ENCODE data around the gene PKLR. TPM values are rescaled to one million over a fixed set of nuclear protein-coding genes. Genes with fewer than 3 reads are reported as not detected.

The PKLR gene
- polyA plus RNA-seq, 1 donor: 0.37 TPM

GRCh38 chr1:155284476-155284875, 16.8 kb downstream of the PKLR start:
- DNase-seq: no peak

DNA sequence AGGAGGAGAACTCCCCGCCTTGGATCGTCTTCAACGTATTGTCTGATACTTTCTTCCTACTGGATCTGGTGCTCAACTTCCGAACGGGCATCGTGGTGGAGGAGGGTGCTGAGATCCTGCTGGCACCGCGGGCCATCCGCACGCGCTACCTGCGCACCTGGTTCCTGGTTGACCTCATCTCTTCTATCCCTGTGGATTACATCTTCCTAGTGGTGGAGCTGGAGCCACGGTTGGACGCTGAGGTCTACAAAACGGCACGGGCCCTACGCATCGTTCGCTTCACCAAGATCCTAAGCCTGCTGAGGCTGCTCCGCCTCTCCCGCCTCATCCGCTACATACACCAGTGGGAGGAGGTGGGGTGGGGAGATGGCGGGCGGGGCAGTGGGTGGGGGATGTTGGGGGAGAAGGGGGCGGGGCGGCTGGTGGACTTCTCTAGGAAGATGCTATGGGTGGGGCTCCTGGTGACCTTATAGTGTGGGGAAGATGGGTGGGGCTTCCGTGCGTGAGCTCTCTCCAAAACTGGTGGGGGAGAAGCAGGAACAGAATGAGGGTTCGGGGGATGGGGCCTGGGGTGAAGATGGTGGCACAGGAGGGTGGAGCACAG, 18.6 kb downstream of the PKLR start:
- DNase-seq: no peak

DNA sequence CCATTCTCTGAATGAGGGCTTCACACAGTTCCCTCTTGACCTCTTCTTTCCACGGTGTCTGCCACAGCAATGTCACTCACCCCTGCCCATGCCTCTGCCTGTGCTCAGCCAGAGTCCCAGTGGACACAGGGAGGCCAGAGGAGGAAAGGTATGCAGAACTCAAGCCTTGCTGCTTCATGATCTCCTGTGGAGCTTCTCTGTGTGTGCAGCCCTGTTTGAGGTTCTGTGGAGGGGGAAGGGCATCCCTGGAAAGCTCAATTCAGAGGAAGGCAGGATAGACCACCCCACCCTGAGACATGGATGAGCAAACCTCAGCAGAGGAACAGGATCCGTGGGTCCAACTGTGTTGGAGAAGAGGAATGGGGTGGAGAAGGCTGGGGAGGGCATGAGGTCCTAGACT, 22.0 kb downstream of the PKLR start:
- no peak for DNase-seq

- DNase-seq: no peak
Observed at GRCh38 chr1:155278689-155279160, 22.5 kb downstream of the PKLR start.

DNA sequence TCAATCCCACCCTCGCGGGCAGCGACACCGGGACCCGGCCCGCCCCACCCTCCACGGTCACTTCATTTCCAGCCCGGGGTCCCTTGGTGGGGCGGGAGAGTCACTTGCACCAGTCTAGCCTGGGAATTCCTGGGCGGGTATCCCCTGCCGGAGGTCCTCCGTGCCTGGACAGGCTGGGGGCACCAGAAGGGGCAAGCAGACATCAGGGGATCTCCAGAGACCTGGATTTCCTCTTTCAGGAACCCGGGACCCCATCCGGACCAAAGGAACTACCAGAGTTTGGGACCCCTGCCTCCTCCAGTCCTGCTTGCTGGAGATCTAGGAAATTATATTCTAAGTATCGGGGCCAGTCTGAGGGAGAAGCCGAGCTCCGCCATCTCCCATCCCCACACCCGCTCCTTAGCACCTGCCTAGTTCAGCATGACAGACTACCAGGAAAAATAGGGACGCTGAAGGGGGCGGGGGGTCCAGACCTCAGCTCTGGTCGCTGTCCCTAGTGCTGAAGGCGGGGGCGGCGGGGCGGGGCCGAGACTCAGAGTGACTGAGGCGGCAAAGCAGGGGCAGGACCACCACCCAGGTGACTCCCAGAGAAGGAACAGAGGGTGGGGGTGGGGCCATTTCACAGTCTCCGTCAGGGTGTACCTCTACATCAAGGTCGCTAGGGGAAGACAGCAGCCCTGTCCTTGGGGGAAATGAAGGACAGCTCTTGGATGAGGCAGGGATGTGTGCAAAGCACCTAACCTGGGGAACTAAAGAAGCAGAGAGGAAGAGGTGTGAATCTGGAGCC, 23.1 kb downstream of the PKLR start:
- peak; percentile 55 for DNase-seq

DNA sequence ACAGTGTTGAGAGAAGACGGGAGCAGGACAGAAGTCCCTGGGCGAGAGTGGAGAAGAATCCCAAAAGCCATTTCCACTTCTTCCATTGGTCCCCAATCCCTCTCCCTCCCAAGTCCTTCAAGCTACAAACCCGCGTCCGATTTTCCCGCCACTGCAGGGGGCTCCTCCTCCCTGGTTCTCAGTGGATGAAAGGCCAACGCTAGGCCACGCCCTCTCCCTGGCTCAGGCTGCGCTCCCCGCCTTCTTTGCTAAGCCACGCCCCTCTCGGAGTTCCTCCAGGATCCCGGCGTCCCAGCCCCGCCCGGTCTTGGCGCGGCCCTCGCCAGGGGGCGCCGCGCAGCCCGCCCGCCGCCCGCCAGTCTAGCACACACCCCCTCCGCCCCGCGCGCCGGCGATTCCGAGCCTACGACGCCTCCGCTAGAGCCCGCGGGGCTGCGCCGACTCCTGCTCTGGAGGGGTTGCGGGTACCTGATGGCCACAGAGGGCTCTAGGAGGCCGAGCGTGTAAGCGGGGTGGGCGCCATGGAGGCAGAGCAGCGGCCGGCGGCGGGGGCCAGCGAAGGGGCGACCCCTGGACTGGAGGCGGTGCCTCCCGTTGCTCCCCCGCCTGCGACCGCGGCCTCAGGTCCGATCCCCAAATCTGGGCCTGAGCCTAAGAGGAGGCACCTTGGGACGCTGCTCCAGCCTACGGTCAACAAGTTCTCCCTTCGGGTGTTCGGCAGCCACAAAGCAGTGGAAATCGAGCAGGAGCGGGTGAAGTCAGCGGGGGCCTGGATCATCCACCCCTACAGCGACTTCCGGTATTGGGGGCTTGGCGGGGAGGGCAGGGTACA, 24.0 kb downstream of the PKLR start, which contains the start of gene HCN3:
HCN3 (plus strand) TSS at position 394 of the 832 bp plus-strand sequence; CDS start at position 522, 128 bp downstream.
- DNase-seq: peak; percentile 98

DNA sequence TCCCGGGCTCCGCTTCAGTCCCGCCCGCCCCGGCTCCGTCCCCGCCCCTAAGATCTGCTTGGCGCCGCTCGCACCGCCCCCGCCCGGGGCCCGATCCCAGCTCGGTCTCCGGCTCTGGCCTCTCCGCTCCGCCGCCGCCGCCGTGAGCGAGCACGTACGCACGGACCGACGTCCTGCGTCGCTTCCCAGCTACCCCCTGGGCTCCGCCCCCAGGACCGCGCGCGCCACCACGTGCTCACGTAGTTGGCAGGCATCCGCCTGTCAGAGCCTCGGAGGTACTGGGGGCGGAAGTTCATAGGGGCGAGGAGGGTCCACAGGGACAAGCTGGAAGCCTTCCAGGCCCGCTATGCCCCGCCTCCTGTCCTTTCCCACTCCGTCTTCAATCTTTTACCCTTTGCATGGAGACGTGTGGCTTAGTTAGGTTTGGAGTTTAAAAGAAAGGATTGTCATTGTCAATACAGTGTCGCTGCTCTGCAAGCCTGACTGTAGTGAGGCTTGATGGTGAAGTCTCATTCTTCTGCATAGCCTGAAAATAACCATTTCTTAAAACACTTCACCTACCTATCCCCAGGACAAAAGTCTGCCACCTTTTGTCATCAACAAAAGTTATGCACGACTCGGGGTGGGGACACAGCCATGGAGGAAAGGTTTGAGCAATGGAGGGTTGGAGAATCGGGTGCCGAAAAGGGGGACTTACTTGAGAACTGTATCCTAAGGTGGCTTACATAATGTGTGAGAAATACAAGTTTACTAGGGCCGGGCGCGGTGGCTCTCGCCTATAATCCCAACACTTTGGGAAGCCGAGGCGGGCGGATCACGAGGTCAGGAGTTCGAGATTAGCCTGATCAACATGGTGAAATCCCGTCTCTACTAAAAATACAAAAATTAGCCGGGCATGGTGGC, 27.6 kb downstream of the PKLR start, which contains the start of gene CLK2:
CLK2 (minus strand) TSS at position 162 of the 903 bp plus-strand sequence. CDS start 2,527 bp downstream, outside the sequence.
- peak; percentile 96 for DNase-seq

- peak; percentile 50 for DNase-seq
Observed at GRCh38 chr1:155272466-155273342, 28.5 kb downstream of the PKLR start.

DNA sequence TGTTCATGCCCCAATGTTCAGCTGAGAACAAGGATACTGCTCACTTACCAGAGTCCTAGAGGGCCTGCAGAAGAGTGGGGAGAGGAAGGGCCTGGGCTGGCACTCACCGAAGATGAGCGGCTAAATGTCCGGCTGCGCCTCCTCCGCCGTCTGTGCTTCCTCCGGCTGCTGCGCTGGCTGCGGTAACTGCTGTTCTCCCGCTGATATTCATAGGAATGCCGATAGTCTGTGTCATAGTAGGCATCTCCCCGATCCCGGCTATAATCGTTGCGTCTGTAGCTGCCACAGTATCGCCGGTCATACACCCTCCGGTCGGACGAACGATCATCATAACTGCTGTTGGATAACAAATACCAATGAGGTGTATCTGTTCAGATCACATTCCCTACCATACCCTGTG, 31.9 kb downstream of the PKLR start:
- no peak for DNase-seq

GRCh38 chr1:155268630-155269029, 32.6 kb downstream of the PKLR start:
- no peak for DNase-seq

GRCh38 chr1:155267373-155267772, 33.9 kb downstream of the PKLR start:
- no peak for DNase-seq

DNA sequence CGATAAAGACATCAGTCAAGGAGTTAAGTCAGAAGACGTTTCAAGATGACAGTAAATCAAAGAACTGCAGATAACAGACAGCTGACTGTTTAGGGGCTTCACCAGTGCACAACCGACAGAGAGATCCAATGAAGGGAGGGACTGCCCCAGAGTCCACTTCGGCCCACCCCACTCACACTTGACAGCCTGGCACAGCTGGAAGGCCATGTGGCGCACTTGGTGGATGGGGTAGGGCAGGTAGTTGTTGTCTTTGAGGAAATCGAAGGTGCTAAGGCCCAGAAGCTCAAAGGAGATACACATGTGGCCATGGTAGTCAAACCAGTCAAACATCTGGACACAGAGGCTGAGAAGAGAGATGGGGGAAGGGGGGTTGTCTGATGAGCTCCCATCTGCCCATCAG, 34.7 kb downstream of the PKLR start:
- no peak for DNase-seq

- no peak for DNase-seq
Observed at GRCh38 chr1:155263067-155263466, 38.2 kb downstream of the PKLR start.

- DNase-seq: peak; percentile 95
Observed at GRCh38 chr1:155261852-155262673, 39.2 kb downstream of the PKLR start, which contains the start of gene SCAMP3. Gene SCAMP3, minus strand, starts transcription at chr1:155262360. Its CDS starts 209 bp downstream, at chr1:155262151.

DNA sequence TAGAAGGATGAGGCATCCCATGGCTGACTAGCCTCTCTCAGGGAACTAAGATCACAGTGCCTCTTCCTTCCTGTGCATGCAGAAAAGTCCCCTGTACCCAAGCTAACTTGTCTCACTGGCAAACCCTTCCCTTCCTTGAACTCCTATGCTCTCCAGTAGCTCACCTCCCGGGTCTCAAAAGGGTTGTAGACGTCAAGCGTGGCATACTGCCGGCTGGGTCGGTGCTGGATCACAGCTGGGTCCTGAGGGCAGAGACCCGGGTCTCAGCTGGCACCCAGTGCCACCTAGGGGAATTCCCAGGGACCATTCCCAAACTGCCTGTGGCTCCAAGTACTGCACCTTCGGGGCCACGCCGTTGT, 39.8 kb downstream of the PKLR start:
- DNase-seq: no peak

- no peak for DNase-seq
Observed at GRCh38 chr1:155260276-155260675, 41.0 kb downstream of the PKLR start.

- DNase-seq: no peak
Observed at GRCh38 chr1:155256058-155256852, 45.0 kb downstream of the PKLR start.

DNA sequence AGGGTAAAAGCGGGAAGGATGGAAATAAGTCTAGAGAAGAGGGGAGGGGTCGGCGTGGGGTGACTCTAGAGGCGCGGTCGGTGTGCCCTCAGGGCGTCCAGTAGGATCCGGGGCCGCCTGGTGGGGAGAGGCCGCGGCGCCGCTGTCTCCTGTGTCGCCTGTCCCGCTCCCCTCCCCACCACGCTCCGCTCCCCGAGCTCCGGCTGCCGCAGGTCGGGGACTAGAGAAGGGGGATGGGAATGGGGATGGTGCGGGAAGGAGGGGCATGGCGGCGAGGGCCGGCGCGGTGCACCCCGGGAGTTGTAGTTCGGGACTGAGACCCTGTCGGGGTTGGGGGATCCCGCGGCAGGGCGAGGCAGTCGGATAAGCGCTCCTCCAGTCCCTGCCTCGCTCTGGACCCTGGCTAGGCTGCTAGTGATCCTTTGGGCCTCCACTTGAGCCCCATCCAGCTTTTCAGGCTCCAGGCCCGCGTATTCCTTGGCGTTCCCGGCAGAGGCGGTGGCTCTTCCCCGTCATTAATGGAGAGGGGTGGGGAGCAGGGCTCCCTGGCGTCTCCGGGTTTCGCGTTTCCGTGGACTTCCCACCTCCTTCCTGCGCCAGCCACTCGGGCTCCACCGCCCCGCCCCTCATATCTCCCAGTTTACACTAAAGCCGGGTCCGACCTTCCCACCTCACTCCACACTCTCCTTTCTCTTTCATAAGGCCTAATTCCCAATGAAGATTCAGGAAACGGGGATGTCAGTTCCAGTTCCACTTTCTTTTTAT, 45.8 kb downstream of the PKLR start, which contains the start of gene ENTREP3:
ENTREP3 (minus strand) TSS at position 241 of the 765 bp plus-strand sequence. CDS start 606 bp downstream, outside the sequence.
- peak; percentile 92 for DNase-seq
